SIG-M5 treated with dmso at 0.1 percent for 504 hours (cell line): ENCODE results near the gene COX6B2.

Source experiments
- DNase-seq: peaks from one replicate; lab custom pipeline; 2025; ENCODE audit not compliant: unreplicated experiment; lab: John Stamatoyannopoulos, UW

COX6B2 gene

GRCh38 chr19:55362990-55363716 is 8.6 kb upstream of the COX6B2 start, which contains the start of gene GARIN5B:
Gene GARIN5B (minus strand): TSS chr19:55363260. CDS start chr19:55363066, 194 bp downstream.
- DNase-seq: no peak

GRCh38 chr19:55362174-55362989 is 7.9 kb upstream of the COX6B2 start:
- no peak for DNase-seq

GRCh38 chr19:55360902-55361301 is 6.4 kb upstream of the COX6B2 start:
- no peak for DNase-seq

GRCh38 chr19:55358943-55359908 is 4.7 kb upstream of the COX6B2 start:
- DNase-seq: no peak

- no peak for DNase-seq
Observed at GRCh38 chr19:55358493-55358892, 4.0 kb upstream of the COX6B2 start.

GRCh38 chr19:55355213-55355821 is 798 bp upstream of the COX6B2 start:
- DNase-seq: no peak

- DNase-seq: peak; percentile 41
Observed at GRCh38 chr19:55353803-55354697, 469 bp downstream of the COX6B2 start.

GRCh38 chr19:55353356-55353802 is 1.1 kb downstream of the COX6B2 start:
- no peak for DNase-seq

- no peak for DNase-seq
Observed at GRCh38 chr19:55352549-55353145, 1.9 kb downstream of the COX6B2 start.

- DNase-seq: no peak
Observed at GRCh38 chr19:55352040-55352439, 2.5 kb downstream of the COX6B2 start.

GRCh38 chr19:55350620-55351315 is 3.8 kb downstream of the COX6B2 start:
- no peak for DNase-seq

GRCh38 chr19:55348317-55349034 is 6.0 kb downstream of the COX6B2 start:
- no peak for DNase-seq

- no peak for DNase-seq
Observed at GRCh38 chr19:55347442-55348009, 7.0 kb downstream of the COX6B2 start.

GRCh38 chr19:55346725-55347441 is 7.6 kb downstream of the COX6B2 start:
- no peak for DNase-seq

GRCh38 chr19:55345818-55346724 is 8.4 kb downstream of the COX6B2 start:
- DNase-seq: no peak
